Dermis microvascular lymphatic vessel endothelial cell (primary cell): ENCODE results near the gene PLPP4. TPM values are rescaled to one million over a fixed set of nuclear protein-coding genes. Genes with fewer than 3 reads are reported as not detected.
A peak's percentile ranks its signal among the peaks of the same experiment; 100 is the strongest.

Experiments used
- DNase-seq, 2 donors: peaks; one replicate each; pipeline versions ENCODE4 v3.0.0 to v3.0.0-alpha.2; 2010; ENCODE audit warnings: low read depth in 2 of 2
- total RNA-seq: library from RNA; depleted of rRNA; stranded (reverse); fragments of >200 nt; gene quantifications from 2 replicates; pipeline ENCODE4 v1.2.1, GENCODE V29; 2014

The PLPP4 gene
- not detected in 2 replicates for total RNA-seq

- peak in 1 of 2 donors; percentile 12 for DNase-seq
These were observed at the start of gene PLPP4 for GRCh38 chr10:120456626-120457430. TSS of gene PLPP4 (plus strand) at chr10:120457227. CDS start at chr10:120457306, 79 bp downstream.

GRCh38 chr10:120409816-120410215 lies 47.2 kb upstream of the PLPP4 start:
- DNase-seq: no peak

DNA sequence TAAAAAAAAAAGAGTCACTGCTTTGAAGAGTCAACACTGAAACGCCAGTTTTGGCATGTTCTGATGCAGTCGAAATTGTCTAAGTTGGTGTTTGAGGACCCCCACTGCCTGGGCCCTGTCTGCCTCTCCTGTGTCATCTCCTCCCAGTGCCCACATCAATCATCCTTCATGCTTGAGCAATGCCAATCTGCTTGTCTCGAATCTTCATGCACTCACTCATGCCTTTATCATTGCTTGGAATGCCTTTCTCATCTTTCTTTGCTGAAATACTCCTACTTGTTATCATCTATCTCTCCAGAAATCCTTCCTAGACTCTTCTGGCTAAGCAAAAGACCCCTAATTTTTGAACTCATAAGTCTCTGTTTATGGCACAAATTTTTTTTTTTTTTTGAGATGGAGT lies 42.1 kb upstream of the PLPP4 start:
- no peak for DNase-seq

DNA sequence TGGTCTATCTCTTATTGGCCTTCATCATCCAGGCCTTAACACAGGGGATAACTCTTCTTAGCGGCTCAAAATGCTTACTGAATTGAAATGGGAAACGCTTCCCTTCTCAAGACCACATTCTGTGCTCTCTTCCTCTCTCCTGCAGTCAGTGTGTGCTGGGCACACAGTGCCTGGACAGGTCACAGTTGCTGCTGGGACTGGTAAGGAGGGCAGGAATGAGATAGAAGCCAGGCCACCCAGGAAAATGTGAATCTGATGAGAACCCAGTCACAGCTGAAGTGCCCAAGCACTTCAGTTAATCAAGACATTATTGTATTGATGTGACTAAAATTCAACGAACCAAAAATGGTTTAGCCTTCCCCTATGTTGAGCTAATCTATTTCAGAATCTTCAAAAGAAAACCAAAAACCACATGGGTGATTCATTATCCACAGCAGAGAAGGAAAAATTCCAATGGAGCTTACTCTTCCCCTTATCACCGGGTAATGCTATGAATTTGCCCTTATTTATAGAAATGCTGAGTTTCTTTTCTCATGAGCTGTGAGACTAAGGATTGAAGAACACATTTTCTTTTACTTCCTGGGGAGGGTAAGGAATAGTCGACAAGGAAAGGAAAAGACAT lies 41.2 kb upstream of the PLPP4 start:
- DNase-seq: no peak

DNA sequence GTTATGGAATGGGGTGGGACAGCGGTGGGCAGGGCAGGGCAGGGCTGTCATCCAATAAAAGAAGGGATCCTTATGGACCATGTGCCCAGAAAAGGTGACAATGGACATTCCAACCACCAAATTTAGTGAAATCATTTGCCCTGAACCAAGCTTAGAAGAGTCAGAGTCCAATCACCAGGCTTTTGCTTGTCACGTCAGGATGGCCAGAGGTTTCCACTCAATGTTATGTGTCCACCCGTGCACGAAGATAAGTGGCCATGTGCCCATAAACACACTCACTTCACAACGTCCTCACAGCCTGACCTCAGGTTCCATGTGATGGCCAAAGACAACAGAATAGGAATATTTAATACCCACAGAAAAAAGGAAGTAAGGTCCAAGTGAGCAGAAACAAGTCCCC lies 36.6 kb upstream of the PLPP4 start:
- DNase-seq: no peak

GRCh38 chr10:120421250-120421649 lies 35.8 kb upstream of the PLPP4 start:
- no peak for DNase-seq

DNA sequence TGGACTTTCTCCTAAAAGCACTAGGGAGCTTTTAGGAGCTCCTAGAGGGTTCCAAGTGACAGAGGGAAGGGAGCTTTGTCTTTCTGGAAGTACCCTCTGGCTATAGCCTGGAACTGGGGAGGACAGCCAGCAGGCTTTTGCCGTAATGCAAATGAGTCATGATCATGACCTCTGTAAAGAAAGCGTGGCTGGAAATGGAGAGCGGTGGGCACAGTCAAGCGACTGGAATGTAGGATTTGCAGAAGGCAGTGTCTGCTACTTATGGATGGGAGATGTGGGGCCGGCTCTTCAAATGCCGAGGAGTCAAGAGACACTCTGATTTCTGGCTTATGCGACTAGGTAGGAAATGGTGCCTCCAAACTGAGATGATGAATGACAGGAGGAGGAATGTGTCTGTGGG lies 34.6 kb upstream of the PLPP4 start:
- DNase-seq: no peak

- DNase-seq: peak; percentile 1 to 31
These were observed 33.4 kb upstream of the PLPP4 start for GRCh38 chr10:120423431-120424197.

GRCh38 chr10:120424198-120424464 lies 32.9 kb upstream of the PLPP4 start:
- DNase-seq: no peak

DNA sequence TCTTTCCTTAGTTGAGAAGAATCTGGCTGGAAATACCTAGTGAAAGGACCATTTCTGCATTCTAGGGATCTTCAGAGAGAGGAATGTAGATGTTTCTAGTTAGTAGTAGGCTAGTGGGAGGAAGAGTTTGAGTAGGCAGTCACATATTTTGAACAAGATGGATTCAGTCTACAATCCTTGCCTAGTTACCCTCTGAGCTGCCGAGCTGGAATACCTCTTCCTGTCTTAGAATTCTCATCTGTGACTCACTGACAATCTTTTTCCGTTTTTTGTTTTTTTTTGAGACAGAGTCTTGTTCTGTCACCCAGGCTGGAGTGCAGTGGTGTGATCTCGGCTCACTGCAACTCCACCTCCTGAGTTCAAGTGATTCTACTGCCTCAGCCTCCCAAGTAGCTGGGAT lies 30.7 kb upstream of the PLPP4 start:
- DNase-seq: no peak

DNA sequence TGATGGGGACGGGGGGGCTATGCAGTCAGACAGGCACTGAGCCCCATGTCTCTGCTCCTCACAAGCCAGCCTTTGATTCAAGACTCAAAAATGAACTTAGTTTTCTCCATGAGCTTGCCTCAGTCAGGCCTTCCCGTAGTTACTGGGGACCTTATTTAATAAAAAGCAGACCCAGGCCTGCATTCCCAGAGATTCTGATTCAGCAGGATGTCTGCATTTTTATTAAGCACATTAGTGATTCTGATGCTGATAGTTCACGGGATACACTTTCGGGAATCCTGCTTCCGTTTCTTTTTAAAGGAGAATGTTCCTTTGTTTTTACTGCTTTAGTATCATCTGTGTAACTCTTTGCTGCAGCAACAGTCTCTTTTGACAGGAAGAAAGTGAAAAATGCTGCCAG lies 28.3 kb upstream of the PLPP4 start:
- DNase-seq: no peak

- DNase-seq: no peak
These were observed 27.6 kb upstream of the PLPP4 start for GRCh38 chr10:120429395-120429794.

DNA sequence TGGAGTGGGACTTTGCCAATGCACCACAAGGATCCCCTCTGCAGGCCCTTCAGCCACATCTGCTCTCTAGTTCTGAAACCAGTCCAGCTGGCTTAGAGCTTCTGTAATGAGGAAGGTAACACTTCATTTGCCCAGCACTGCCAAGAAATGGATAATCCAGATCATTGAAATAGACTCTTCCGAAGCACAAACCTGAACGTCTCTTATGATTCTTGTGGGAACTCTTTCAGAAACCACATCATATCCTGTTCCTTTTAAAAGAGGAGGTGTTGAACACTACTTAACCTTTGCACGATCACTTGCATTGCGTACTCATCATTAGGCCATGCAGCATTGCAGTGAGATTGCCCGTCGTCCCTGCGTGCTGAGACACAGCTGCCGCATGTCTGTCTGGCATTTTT lies 25.8 kb upstream of the PLPP4 start:
- DNase-seq: no peak

DNA sequence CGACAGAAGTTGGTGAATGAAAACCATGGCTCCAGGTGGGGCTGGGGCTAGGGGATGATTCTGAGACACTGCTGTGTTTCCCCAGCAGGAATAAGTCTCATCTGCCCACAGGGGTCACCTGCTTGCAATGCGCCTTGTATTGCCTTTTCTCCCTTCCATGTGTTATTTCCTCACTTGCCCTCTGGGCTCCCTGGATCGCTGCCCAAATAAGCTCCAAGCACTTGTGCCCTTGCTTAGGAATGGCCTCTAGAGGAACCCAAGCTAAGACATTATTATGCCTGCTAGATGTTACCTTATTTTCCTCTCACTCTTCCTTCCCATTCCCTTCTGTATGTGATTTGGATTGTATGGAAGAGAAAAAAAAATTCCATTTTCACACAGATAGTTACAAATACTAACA lies 24.8 kb upstream of the PLPP4 start:
- DNase-seq: no peak

DNA sequence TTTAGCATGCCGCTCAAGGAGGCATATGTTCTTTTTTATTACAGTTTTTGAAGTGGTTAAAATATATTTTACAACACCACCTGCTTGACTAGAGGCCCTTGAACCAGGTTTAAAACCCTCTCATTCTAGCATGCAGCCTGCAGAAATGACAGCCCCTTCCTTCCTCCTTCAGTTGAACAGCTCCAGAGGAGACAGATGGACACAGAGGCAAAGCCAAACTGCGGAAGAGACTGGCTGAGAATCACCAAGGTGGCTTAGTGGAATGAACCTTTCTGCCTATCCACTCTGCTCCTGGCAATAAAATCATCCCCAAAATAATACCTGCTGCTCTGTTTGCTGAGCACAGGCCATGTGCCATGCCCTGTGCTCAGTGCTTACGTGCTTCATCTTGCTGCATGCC lies 23.9 kb upstream of the PLPP4 start:
- no peak for DNase-seq

DNA sequence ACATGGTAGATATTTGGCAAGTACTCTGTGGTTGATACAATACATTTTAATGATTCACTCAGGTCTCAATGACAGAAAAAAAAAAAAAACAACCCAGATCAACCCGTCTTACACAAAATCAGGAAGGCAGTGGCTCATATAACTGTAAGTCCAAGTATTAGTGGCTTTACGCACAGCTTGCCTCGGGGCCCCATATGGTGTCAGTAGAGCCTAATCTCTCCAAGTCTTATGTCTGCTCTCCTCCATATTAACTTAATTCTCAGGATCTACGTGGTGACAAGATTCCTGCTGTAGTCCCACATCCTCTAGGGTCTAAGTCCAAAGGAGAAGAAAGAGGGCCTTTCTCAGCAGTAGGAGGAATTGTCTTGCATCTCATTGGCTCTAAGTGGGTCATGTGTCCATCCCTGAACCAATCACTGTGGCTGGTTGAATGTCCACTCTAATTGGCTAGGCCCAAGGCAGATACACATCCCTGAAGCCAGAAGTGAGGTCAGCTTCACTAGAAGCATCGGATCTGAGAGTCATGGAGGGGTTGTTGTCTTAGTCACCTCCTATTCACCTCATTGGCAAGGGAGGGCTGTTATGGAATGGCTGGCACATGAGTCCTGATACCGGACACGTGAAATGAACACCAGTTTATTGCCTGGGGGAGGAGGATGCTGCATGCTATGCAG lies 20.5 kb upstream of the PLPP4 start:
- DNase-seq: no peak

GRCh38 chr10:120437541-120437940 lies 19.5 kb upstream of the PLPP4 start:
- no peak for DNase-seq

DNA sequence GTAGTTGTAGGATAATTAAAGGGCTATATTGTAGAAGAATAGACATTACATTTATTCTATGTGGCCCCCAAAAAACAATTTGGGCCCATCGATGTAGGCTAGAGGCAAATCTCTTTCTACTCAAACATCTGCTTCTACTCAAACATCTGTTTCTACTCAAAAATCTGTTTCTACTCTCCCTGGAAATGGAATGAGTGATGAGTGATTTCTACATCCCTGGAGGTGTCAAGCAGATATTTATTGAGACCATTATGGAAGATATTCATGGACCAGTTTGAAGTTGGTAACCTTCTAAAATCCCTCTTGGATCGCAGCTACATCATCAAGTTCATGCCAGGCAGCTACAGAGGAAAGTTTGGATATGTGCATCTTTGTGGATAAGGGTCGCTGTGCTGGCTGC lies 5.1 kb upstream of the PLPP4 start:
- DNase-seq: no peak

GRCh38 chr10:120453319-120453718 lies 3.7 kb upstream of the PLPP4 start:
- no peak for DNase-seq

DNA sequence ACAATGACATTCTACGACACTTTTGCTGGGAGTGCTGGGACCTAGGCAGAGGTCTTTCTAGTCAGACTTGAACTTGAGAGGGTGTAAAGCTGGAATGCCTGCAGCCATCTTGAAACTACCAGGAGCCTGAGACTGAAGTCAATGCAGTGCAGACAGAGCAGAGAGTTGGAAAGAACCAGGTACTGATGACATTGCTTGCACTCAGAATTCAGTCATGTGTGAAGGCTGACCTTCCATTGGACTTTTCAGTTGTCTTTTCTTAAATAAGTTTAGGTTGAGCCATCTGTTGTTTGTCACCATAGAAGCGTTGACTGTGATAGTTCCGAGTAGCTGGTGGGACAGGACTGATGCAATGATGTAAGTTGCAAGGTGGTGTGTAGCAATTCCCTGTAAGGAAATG lies 3.1 kb upstream of the PLPP4 start:
- DNase-seq: no peak

DNA sequence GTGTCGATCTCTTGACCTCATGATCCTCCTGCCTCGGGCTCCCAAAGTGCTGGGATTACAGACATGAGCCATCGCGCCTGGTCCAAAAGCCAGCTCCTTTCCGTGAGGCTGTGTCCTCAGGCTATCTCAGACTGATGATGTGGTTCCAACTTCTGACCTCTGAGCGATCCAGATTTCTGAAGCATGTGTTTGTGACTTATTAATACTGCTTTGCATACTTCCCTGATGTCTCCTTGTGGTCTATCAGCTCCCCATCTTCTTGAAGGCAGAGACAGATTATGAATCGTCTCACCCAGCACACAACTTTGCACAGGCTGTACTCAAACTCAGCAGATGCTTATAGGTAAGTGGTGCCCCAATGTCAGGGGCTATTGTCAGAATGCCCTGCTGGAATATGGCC lies 2.0 kb upstream of the PLPP4 start:
- DNase-seq: no peak

DNA sequence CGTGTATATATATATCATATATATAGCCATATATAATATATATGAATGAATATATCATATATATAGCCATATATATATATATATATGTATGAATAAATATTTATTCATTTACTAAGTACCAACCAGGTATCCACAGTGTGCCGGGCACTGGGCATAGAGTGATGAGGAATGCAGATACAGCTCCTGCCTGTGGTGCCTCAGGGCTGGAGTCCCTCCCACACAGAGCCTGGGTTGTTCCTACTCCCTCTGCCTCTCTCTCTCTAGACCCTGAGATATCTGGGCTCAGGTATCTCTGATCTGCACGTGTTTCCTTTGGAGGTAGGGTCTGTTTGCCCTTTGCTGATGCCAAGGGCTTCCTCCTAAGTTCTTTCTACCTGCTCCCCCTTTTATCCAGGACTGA lies 1.4 kb upstream of the PLPP4 start:
- DNase-seq: no peak
